Measurements from ENCODE around the gene CDO1.

GRCh38 chr5:115807654-115808052 is 8.8 kb downstream of the CDO1 start:
- no peak for TF ChIP-seq CTCF (conservative IDR thresholded peaks at IDR 0.05 in 1 of 2, IDR thresholded peaks at IDR 0.05 in 1 of 2; ENCODE audit: extremely low read depth in 1 of 2, insufficient read depth in 1 of 2, low read depth in 1 of 2, low read length in 2 of 2)
- TF ChIP-seq EZH2 (IDR thresholded peaks at IDR 0.05; ENCODE audit: borderline replicate concordance, low read length): no peak

Measured in mammary epithelial cell (primary cell).